HG03521 (cell line): ENCODE data around the gene MAPT.
"Not testable (repeated sequence)": the region's sequence is repeated elsewhere in the genome, so short reads cannot be mapped to it uniquely, and the experiment has no call there.

Experiments used
- ATAC-seq: cut with Tn5 transposase; IDR thresholded peaks from one replicate; pipeline ENCODE4 v1.9.1; 2021; ENCODE audit warnings: mild to moderate bottlenecking, moderate library complexity; ENCODE audit not compliant: unreplicated experiment

The MAPT gene

DNA sequence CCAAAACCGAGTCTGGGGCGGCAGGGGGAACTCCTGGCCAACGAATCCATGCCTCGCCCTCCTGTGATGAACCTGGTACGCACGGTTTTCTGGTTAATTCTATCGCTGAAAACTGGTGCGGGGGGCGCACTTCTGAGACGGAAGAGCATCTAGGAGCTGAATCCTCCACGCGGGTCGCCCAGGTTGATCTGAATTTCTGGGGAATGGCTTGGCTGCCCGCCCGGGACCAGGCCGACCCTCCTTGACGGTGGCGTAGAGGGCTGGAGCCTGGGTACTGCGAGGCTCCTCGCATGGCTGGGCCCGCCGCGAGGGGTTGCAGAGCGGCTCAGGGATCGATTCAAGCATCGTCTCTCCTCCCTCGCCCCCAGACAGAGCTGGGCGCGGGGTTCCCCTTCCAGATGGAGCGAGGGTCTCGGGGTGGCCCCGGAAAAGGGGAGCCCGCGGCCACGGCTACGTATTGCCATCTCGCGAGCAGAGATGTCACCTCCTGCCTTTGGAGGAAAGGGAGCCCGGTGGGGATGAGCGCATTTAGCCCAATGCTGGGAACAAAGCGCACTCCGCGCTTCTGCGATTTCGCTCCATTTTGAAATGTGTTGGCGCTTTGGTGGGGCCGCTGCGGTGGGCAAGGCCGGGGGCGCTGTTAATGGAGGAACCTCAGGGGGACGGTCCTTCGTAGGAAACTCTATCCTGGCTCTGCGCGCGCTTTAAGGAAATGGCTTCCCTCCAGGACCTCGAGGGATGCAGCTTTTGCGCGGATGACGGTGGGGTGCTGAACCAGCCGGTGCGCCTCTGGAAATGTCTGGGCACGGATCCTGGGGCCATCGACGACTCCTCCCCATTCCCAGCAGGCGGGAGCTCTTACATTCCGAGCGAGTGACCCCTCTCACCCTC lies 2.7 kb downstream of the MAPT start:
- ATAC-seq: no peak

DNA sequence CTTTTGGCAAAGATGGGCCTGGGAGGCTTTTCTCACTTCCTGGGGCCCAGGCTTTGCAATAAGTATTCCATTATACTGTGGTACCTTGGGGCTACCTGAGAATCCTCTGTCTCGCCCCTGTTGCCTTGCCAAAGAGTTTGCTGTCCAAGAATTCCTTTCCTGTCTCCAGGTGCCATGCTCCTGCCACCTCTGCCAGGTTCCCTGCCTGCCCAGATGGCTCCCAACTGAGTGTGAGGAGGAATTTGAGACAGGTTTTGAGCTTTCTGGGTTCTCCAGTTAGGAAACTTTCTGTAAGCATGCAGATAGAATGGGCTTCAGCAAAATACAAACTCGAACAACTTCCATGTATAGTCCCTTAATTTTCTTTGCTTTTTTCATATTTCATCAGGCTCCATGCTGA lies 5.8 kb downstream of the MAPT start:
- ATAC-seq: no peak

DNA sequence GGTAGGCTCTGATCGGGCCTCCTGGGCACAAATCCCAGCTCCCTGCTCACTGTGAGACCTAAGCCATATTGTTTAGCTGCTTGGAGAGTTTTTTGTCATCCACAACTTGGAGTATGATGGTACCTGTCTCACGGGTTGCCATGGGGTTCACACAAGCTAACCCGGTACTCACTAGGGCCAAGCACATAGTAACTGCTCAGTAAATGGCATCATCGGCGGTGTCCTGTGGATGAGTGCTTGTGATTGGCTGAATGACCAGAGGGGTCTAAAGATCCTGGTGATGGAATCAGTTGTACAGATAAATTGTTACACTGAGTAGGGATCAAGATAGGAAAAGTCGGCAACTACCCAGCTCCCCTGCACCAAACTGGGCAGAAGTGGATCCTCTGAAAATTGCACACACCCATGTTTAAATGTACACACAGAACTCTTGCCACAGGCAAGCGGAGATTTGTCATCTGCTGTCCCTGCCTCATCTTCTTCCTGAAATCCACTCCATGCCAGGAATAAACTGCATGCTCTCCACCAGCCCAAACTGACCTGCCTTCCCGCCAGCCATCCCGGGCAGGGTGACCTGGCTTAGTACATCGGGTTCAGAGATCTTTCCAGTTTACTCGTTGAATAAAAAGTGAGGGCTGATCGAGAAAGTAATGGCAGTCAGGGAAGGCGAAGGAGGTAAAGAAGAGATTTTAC lies 6.5 kb downstream of the MAPT start:
- ATAC-seq: no peak

DNA sequence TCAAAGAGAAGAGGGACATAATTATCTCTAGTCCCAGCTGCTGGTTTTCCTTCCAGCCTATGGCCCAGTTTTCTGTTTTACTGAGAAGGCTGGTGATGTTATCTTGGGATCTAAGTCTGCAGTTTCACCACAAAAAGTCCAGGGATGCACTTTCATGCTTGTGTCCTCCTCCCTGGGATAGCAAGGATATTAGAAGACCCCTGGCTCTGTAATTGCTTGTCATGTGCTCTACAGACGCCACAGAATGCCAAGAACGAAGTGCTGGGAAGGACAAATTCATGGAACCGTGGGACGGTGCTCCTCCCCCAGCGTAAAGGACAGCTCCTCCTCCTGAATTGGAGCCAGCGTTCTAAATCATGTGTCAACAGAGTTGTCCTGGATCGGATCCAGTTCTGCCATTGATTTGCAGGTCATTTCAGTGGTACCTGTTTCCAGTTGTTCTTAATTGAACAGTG lies 8.6 kb downstream of the MAPT start:
- ATAC-seq: no peak

DNA sequence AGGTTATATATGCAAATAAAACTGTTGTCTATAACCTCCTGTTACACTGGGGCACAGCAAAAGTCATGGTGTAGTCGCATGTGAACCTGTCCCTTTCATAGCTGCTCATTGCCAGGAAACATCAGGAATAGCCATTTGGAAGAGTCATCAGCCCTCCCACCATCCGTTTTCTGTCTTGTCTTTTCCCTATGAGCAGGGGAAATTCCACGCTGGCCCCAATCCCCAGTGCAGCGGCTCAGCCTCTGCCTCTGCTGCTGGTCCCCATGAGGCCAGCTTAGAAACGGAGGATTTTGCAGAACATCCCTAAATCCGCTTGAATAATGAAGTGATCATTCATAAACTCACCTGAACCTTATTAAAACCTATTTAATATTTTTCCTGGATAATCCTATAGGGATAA lies 10.5 kb downstream of the MAPT start:
- no peak for ATAC-seq

DNA sequence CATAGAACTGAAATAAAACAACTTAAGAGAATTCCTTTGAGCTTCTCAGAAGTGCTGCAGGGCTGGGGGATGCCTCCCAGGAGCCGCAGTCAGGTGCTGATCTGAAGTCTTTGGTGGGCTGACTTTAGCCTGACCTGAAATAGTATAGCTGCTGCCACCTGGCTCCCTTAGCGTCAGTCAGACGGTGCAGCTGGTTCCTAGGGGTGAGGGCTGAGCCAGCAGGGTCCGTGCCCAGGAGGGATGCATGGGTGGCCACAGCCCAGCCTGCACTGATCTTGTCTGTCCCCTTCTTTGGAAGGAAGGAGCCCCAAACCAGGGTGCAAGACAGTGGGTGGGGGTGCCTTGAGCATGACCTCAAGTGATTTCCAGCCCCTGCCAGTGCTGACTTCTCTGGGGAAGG lies 11.5 kb downstream of the MAPT start:
- ATAC-seq: no peak

DNA sequence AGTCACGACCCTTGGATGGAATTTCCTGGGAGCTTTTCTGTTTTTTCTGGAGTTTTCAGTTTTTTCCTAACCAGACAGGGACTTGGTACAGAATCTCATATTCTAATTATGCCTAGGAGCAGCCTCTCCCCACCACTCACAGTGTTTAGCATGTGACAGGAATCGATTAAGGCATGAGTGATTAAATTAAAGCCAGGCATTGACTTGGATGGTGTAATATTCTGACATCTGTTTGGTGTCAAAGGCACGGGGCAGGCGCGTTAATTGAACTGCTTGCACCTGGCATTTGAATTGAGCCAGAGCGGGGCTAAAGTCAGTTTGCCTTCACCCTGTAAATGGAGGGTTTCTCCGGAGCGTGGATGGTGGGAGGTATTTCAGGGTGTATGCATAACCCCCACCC lies 11.9 kb downstream of the MAPT start:
- ATAC-seq: no peak

DNA sequence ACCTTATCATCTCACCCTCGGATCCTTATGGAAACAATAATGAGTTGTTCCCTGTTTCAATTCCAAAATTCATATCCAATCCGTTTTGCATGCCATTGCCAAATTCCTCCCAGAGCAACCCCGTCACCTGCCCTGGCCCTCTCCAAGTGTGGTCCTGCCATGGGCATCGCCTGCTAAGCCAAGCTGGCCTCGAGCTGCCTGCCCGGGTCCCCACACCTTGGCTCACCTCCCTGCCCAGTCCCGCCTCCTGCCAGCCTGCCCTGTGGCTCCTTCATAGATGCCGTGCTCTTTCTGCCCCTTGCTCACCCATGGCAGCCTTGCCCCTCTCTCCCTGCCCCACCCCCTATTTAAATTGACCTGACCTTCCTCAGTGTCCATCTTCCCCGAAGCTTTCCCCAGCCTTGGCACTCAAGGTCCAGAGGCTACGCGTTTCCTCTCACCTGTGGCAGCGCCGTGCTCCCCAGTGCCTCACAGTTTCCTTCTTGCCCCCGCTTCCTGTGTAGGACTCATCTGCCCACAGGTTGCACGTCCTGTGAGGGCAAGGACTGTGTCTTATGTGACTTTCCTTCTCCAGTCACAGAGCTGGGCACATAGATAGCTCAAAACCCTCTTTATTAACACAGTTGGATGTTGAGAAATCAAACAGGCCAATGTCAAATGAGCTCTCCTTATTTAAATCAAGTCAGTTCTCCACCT lies 12.7 kb downstream of the MAPT start:
- no peak for ATAC-seq

DNA sequence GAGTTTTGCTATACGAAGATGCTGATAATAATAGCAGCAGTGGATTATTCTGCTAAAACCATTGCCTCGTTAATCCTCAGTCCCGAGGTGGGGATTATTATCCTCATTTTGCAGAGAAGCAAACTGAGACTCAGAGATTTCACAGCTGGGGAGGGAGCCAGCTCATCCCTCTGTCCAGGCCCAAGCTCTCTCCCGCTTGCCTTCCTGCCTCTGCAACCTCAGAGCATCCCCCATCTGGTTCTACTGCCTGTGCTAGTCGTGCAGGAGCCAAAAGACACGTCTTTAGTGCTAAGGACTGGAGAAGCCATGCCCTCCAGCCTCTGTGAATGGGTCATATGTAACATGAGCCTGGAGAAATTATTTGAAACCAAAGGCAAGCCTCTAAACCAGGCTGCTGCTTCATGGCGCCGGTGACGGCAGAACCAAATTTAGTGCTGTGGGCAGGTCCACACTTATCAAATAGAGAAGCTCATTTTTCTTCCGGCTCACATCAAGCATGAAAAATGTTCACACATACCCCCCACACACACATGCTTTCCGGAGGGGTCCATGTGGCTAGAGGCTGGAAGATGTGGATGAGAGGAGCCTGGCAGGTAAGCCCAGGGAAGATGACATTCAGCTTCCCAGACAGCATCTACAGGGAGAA lies 13.5 kb downstream of the MAPT start:
- ATAC-seq: no peak

DNA sequence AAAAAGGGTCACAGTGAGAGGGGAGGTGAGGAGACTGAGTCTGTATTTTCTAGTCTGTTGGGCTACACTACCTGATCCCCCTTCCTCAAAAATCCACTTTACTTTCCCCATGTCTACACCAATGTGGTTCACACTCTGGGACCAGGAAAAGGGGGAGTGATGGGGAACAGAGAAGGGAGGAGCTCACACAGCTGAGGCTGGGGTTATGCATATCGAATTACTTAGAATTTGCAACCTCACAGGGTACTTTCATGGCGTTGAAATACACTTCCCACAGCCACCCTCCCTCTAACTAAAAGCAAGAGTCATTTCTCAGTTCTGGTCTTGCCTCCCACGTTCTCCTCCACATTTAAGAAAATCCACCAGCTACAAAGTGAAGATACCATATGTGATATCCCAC lies 14.1 kb downstream of the MAPT start:
- ATAC-seq: no peak

DNA sequence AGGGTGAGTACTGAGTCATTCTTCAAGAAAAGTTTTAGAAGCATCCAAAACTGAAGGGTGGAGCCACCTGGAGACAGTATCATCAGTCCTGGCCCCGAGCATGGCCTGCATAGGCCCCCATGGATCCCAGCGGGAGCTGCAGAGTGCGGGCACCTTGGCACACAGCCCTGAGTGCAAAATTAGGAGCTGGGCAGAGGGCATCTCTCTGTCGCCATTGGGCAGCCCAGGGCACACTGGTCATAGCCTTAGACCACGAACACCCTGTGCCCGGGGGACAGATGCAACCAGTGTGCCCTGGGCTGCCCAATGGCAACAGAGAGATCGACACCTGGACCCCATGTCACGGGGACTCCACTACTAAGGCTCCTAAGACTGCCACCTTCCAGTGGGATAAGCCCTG lies 14.6 kb downstream of the MAPT start:
- no peak for ATAC-seq

DNA sequence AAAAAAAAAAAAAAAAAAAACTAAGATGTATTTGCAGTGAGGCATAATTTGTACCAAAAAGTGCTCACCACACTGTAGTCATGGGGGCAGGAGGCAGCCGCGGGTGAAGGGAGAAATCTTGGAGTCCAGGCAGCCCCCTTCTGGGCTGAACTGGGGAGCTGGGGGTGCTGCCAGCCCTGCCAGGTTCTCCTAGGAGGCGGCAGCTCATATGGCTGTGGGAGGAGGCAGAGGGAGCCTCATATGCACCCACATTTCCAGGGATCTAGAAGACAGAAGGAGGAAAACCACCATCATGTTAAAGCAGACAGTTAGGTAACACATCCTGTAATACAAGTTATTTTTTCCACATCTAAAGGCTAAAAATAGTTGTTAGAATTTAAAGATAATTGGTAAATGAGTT lies 16.3 kb downstream of the MAPT start:
- no peak for ATAC-seq

DNA sequence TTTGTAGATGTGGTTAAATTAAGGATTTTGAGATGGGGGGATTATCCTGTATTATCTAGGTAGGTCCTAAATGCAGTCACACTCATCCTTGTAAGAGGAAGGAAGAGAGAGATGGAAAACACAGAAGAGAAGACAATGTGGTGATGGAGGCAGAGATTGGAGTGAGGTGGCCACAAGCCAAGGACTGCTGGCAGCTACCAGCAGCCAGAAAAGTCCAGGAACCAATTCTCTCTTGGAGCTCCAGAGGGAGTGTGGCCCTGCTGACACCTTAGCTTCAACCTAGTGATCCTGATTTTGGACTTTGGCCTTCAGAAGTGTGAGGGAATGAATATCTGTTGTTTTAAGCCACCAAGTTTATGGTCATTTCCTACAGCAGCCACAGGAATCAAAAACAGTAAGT lies 18.0 kb downstream of the MAPT start:
- no peak for ATAC-seq

DNA sequence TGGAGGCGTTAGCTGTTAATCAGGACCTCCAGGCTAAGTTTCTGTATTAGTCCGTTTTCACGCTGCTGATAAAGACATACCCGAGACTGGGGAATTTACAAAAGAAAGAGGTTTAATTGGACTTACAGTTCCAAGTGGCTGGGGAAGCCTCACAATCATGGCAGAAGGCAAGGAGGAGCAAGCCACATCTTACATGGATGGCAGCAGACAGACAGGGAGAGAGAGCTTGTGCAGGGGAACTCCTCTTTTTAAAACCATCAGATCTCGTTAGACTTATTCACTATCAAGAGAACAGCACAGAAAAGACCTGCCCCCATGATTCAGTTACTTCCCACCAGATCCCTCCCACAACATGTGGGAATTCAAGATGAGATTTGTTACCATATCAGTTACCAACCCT lies 18.7 kb downstream of the MAPT start:
- not testable (repeated sequence) for ATAC-seq

DNA sequence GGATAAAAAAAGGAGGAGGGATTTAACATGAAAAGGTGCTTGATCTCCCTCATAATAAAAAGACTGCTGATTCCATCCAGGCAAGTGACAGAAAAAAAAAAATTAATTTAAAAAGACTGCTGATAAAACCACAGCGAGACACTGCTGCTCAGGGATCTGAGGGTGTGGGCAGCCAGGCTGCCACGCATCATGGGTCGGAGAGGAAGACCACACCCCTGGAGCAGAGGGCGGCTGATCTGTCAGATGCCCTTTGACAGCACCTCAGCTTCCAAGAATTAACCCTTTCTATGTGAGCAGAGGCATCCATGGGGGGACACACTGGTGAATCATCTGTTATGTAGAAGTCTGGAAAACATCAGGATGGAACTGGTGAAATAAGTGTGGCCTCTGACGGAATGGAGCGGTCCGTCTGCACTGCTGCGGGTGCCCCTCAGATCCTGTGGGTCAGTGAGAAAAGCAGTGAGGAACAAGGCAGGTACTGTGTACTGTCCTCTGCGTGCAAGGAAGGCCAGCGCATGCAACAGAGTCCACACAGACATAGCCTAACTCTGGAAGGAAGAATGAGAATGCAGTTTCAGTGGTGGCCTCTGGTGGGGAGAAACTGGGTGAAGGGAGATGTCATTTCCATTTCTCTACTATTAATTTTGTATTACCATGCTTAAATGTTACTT lies 19.8 kb downstream of the MAPT start:
- ATAC-seq: no peak

DNA sequence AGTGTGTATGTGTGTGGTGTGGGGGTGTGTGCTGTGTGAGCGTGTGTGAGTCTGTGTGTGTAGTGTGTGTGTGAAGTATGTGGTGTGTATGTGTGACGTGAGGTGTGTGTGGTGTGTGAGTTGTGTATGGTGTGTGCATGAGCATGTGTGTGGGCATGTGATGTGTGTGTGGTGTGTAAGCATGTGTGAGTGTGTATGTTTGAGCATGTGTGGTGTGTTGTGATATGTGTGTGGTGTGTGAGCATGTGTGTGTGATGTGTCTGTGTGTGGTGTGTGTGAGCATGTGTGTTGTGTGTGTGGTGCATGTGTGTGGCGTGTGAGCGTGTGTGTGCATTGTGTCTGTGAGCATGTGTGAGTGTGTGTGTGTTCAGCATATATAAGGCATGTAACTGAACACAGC lies 20.9 kb downstream of the MAPT start:
- ATAC-seq: no peak

DNA sequence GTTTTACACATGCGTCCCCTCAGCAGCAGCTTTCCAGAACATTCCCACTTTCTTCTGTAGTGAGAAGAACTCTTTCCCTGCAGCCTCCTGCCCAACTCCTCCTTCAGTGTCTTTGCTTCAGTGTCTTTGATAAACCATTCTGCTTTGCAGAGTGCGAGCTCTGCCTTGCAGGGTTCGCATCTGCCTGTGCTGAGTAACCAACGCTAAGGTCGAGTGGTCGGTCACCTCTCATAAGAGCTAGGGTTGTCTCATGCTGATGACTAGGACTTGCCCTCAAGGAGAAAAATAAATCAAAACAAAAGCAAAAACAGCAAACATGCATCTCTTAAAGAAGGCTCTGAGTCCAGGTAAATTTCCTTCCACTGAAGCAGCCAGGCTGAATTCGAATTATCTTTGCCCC lies 22.7 kb downstream of the MAPT start:
- ATAC-seq: no peak

DNA sequence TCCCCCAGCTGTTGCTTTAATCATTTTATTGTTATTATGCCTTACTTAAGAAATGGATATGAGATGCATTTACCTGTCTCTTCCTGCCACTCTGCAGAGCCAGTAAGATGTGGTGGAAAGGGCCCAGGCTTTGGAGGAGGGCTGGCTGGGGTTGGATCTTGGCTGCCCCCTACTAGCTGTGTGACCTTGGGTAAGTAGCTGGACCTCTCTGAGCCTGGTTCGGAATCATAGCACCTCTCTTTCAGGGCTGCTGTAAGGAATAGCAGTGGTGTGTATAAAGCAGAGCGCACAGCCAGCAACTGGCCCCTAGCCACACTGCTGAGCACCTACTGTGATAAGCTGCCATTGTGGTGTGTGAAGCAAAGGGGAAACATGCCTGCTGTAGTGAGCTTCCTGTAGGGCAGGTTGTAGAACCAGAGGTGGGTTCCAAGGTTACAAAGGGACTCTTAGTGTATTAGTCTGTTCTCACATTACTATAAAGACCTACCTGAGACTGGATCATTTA lies 23.9 kb downstream of the MAPT start:
- no peak for ATAC-seq

DNA sequence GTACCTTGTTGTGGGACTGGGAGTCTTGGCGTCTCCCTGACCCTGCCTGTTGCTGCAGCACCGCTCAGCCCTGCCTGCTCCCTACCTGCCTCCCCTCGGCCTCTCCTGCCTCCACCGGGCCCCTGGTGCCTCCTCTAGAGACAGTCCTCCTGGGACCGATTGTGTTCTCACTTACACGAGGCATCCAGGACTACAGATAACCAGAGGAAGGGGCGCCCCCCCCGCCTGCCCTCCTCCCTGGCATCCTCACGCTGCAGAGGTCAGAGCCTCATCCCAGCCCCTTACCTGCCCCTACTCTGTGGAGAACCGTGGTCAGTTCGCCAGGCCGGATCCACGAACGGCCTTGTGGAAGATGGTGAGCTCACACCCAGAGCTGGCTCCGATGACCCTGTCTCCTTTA lies 24.8 kb downstream of the MAPT start:
- no peak for ATAC-seq

DNA sequence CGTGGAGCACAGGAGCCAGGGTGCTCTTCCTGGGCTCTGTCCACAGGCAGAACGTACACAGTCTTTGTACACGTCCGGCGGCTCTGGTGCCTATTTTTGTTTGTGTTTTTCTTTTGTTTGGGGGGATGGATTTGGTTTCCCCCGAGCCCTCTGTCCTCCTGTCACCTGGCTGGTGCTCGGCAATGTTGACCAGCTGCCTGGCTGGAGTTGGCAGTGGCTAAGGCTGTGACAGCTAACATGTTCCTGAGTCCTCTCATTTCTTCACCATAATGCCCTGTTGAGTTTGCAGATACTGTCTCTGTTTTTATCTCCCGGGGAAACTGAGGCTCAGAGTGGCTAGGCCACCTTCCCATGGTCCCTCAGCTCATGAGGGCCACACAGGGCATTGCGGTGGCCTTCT lies 25.7 kb downstream of the MAPT start:
- no peak for ATAC-seq
